Kidney tubule cell (primary cell): ENCODE measurements around the gene GJC3.
A peak's percentile ranks its signal among the peaks of the same experiment; 100 is the strongest.
"Not testable (repeated sequence)": the region's sequence is repeated elsewhere in the genome, so short reads cannot be mapped to it uniquely, and the experiment has no call there.

ENCODE experiments used
- DNase-seq: peaks from one replicate; pipeline ENCODE4 v3.0.0-alpha.2; 2018; ENCODE audit warnings: low spot score

The GJC3 gene, protein sequence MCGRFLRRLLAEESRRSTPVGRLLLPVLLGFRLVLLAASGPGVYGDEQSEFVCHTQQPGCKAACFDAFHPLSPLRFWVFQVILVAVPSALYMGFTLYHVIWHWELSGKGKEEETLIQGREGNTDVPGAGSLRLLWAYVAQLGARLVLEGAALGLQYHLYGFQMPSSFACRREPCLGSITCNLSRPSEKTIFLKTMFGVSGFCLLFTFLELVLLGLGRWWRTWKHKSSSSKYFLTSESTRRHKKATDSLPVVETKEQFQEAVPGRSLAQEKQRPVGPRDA

DNA sequence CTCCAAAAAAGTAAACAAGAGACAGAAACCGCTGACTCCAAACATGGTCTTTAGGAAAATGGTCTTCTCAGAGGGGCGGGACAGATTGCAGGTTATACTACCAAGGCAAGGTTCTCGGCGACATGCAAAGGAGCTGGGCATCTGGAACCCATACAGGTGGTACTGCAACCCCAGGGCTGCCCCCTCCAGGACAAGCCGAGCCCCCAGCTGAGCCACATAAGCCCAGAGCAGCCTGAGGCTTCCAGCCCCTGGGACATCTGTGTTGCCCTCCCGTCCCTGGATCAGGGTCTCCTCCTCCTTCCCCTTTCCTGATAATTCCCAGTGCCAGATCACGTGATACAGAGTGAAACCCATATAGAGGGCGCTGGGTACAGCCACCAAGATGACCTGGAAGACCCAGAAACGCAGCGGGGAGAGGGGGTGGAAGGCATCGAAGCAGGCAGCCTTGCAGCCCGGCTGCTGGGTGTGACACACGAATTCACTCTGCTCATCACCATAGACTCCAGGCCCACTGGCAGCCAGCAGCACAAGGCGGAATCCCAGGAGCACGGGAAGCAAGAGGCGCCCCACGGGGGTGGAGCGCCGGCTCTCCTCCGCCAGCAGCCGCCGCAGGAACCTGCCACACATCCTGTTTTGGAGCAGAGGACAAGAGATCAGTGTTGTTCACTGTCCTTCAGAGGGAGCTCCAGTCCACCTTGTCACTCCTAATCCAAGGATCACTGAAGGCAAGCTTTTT lies at the start of gene GJC3:
TSS of gene GJC3 (minus strand) at position 627 of the 736 bp plus-strand sequence. CDS start at position 627, 0 bp downstream.
- peak; percentile 74 for DNase-seq

DNA sequence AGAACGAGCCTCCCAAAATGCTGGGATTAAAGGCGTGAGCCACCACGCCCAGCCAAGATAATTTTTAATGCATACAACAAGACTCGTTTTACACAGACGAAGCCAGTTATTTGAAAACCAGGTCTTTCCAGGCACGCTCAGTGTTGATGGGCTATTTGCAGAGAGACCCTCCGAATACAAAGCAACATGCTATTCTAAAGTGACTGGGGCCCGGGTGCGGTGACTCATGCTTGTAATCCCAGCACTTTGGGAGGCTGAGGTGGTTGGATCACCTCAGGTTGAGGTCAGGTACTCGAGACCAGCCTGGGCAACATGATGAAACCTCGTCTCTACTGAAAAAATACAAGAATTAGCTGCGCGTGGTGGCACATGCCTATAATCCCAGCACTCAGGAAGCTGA lies 47.2 kb upstream of the GJC3 start:
- no peak for DNase-seq

DNA sequence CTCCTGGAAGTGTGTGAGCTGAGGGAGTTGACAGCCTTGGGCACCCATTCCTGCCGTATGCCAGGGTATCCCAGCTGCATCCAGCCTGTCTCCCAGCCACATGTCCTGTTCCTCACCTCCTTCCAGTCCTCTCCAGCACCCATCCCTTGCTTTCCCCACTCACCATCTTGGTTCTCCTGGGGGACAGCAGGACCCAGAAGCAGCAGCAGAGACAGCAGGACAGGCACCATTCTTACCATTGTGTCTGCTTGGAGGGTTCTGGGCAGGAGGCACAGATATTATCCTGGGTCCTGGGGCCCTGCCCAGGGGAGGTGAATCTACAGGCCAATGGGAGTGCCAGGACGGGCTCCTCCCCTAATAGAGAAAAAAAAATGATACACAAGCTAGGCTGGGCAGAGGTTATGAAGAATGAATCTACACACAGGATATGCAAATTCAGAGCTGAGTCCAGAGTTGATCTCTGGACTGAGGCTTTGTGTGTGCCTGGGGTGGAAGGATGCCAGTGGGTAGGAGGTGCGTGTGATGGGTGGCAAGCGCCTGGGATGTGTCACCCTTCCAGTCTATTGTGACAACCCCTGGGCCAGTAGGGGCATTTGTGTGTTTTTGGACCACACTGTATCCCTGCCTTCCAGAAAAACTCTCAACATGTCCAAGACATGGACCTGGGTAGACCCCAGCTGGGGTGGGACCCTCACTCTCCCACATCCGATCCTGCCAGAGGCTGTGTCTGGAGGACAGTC lies 46.5 kb upstream of the GJC3 start, which contains the start of gene AZGP1:
TSS of gene AZGP1 (minus strand) at position 250 of the 740 bp plus-strand sequence. CDS start at position 239, 11 bp downstream.
- peak; percentile 57 for DNase-seq

DNA sequence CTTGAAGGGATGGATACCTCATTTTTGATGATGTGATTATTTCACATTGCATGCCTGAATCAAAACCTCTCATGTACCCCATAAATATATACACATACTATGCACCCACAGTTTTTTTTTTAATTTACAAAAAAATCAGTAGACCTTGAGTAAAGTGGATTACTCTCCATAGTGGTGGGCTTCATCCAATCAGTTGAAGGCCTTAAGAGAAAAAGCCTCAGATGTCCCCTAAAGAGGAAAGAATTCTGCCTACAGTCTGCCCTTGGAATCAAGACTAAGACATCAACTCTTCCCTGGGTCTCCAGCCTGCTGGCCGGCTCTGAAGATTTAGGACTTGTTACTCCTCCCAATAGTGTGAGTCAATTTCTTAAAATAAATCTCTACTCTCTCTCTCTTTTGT lies 45.3 kb upstream of the GJC3 start:
- no peak for DNase-seq

DNA sequence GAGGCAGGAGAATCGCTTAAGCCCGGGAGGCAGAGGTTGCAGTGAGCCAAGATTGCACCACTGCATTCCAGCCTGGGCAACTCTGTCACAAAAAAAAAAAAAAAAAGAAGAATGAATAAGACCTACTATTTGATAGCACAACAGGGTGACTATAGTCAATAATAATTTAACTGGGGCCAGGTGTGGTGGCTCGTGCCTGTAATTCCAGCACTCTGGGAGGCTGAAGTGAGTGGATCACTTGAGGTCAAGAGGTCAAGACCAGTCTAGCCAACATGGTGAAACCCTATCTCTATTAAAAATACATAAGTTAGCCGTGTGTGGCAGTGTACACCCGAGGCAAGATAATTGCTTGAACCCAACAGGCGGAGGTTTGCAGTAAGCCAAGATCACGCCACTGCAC lies 44.4 kb upstream of the GJC3 start:
- peak; percentile 4 for DNase-seq

DNA sequence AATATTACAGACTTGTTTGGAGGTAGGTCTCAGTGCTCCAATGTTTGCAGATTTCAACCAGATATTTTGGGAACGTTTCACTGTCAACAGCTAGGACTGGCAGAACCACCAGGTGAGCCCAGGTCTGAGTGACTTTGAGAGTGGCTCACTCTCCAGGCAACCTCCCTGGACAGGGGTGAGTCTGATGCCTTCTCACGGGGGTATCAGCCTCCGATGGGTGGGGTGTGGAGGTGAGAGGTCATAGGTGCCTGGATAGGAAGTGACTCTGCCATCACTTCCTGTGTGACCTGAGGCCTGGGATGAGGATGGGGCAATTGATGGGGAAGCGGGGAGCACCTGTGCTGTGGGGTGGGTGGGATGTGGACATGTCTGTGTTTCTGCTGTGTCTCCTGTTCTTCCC lies 41.8 kb upstream of the GJC3 start:
- DNase-seq: no peak

DNA sequence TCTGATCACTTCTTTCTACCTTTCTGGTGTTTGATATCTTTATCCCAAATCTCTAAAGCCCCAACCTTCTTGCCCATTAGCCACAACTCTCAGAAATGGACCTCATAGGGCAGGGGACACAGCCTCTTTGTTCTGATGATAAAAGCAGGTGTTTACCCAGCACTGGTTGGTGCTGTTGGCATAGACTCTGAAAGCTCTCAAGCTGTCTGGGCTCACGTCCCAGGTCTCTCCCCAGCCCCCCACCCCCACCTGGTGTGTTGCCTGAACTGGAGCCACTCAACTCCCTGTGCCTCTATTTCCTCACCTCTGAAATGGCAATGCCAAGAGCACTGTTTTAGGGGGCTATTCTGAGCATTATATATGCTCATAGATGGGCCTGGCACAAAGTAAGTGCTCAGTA lies 40.4 kb upstream of the GJC3 start:
- not testable (repeated sequence) for DNase-seq

DNA sequence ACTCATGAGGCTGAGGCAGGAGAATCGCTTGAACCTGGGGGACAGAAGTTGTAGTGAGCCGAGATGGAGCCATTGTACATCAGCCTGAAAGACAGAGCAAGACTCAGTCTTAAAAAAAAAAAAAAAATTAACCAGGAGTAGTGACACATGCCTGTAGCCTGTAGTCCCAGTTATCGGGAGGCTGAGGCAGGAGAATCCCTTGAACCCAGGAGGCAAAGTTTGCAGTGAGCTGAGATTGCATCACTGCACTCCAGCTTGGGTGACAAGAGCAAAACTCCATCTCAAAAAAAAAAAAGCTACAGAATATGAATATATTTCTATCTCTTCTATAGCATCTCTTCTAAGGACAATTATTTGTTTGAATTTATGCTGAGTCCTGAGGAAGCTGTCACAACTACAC lies 39.9 kb upstream of the GJC3 start:
- DNase-seq: no peak

DNA sequence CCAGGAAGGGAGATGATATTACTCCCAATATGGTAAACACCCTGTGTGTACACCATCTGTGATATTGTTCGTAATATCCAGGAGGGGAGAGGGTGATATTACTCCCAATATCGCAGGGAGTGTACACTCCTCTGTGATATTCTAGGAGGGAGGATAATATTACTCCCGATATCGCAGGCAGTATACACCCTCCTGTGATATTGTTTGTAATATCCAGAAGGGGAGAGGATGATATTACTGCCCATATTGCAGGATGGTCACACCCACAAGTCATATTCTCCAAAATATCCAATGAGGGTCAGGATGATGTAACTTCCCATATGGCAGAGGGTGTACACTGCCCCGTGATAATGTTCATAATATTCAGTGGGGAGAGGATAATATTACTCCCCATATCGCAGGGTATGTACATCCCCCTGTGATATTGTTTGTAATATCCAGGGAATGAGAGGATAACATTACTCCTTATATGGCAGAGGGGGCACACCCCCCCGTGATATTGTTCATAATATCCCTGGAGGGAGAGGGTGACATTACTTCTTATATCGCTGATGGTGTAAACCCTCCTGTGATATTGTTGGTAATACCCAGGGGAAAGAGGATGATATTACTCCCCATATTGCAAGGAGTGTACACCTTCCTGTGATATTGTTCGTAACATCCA lies 29.3 kb upstream of the GJC3 start:
- DNase-seq: no peak

DNA sequence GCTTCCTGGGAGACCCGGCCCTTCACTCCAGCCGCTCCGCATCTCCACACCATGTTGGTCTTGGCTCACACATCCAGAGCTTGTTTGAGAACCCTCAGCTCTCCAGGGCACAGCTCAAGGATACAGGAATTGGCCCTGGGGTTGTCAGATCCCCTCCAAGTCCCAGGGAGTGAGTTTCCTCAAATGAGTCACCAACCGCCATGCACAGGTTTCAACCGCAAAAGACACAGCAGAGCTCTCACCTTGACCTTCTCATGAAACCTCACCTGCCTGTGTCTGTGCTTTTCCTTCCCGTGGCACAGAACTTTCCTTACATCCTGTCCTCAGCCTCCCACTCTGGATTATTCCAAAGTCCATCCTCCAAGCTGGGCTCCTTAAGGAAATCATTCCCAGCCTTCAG lies 25.8 kb upstream of the GJC3 start:
- peak; percentile 62 for DNase-seq

DNA sequence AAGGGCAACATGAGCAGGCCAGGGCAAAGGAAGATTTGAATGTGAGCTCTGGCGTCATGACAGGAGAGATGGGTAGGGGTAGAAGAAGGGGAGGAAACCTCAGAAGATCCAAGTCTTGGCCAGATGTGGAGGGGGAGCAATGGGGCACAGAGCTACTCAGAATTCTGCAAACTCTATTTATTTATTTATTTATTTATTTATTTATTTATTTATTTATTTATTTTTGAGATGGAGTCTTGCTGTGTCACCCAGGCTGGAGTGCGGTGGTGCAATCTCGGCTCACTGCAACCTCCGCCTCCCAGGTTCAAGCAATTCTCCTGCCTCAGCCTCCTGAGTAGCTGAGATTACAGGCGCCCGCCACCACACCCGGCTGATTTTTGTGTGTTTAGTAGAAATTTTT lies 25.2 kb upstream of the GJC3 start:
- DNase-seq: not testable (repeated sequence)

DNA sequence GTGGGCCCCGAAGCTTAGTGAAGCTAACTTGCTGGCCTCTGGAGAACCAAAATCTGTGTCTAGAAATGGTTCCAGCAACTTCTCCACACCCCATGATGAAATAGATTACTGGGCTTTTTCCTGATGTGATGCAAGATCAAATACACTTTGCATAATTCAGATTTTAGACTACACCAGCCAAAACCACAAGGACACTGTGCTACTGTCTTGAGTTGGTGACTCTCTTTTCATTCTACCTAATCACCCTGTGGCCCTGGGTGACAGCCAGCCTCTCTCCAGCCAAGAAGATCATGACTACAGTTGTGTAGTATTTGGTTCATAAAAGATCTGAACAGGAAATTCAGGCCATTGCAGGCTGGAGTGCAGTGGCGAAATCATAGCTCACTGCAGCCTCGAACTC lies 24.2 kb upstream of the GJC3 start:
- peak; percentile 33 for DNase-seq

DNA sequence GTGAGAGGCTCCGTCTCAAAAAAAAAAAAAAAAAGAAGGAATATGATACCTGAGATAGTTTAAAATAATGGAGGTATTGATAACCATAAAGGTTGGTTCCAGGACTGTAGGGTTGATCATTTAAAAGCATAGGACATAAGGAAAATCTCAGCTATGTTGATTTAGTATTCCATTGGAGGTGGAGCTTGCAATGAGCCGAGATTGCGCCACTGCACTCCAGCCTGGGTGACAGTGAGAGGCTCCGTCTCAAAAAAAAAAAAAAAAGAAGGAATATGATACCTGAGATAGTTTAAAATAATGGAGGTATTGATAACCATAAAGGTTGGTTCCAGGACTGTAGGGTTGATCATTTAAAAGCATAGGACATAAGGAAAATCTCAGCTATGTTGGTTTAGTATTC lies 23.2 kb upstream of the GJC3 start:
- not testable (repeated sequence) for DNase-seq

DNA sequence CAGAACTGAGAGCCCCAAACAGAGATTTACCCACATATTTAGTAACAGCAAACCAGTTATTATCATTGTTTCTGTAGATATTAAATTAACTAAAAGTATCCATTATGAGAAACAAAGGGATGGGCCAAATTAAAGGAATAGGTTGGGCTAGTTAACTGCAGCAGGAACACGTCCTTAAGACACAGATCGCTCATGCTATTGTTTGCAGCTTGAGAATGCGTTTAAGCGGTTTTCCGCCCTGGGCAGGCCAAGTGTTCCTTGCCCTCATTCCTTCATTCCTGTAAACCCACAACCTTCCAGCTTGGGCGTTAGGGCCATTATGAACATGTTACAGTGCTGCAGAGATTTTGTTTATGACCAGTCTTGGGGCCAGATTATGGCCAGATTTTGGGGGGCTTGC lies 21.4 kb upstream of the GJC3 start:
- DNase-seq: not testable (repeated sequence)

DNA sequence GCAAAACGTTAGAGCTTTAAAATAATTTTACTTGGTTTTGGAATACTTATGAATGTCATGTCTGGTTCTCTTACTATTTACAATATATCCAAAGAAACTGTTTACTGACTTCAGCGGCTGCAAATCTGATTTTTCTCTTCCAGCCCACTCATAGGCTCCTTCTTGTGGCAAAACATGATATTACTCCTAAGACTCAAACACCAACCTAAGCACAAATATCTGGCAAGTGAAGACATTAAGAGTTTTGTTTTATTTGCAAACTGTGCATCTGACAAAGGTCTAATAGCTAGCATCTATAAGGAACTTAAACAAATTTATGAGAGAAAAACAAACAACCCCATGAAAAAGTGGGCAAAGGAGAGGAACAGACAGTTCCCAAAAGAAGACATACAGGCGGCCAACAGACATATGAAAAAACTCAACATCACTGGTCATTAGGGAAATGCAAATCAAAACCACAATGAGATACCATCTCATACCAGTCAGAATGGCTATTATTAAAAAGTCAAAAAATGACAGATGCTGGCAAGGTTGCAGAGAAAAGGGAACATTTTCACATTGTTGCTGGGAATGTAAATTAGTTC lies 20.3 kb upstream of the GJC3 start:
- no peak for DNase-seq

DNA sequence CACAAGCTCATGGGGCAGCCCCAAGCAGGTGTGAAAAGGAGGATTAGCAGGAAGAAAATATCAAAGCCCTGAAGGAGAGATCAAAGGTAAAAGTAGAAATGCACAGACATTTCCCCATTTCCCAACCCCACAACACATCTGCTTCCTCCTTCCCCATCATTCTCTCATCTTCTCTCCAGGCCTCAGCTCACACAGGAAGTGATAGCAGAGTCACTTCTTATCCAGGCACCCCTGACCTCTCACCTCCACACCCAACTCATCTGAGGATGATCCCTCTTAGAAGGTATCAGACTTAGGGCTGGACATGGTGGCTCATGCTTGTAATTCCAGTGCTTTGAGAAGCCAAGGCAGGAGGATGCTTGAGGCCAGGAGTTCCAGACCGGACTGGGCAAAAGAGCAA lies 18.2 kb upstream of the GJC3 start:
- DNase-seq: no peak

DNA sequence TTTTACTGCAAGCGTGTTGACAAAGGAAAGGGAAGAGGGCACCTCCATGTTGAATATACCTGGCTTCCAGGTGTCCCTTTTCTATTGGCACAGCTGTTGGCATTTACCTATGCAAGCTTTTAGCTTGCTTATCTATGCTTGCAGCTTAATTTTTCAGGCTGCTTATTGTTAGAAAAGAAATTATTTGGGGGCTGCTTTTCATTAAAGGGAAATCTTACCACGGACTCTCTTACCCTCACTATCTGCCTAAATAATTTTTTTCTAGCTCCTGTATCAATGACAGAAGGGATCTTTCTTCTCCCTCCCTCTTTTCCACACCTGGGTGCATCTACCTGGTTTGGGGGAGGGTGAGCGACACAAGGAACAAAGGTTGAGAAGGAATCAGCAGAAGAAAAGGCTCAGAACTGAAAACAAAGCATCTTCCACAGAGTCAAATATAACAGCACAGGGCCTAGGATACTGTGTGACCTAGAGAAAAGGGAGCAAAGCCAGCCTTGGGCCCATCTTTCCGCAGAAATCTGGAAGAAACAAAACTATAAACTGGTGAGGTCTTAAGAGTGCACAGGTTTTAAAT lies 15.2 kb upstream of the GJC3 start:
- no peak for DNase-seq

DNA sequence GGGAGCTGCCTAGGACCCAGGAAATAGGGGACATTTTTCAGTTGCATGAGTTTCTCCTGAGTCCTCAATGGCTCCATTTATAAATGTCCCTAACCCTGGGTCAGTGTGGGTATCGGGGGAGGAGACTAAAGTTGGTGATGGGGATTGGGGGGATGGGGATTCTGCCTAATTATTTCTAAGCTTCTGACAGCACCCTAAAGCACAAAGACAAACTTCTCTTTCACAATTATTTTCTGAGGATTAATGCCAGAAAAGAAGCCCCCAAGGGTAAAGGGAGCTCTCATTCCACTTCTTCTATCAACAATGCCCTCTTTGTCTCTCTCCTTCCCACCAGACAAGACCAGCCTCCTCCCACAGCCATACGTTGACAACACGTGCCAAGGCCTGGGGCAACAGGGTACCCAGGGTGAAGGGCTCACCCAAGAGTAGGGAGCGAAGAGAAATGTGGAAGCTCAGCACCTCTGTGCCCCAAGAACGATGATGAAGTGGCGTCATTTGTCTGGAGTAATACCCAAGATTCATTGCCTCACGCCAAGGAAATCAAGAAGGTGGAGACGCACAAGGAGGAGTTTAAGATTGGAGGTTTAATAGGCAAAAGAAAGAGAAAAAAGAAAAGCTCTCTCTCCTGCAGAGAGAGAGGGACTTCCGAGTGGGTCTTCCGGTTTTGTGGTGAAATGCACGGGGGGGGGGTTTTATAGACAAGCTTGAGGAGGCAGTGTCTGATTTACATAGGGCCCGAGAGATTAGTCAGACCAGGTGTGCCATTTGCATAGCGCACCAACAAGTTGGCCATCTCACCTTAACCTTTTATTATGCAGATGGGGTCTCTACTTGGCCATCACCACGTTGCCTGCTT lies 14.4 kb upstream of the GJC3 start:
- no peak for DNase-seq

DNA sequence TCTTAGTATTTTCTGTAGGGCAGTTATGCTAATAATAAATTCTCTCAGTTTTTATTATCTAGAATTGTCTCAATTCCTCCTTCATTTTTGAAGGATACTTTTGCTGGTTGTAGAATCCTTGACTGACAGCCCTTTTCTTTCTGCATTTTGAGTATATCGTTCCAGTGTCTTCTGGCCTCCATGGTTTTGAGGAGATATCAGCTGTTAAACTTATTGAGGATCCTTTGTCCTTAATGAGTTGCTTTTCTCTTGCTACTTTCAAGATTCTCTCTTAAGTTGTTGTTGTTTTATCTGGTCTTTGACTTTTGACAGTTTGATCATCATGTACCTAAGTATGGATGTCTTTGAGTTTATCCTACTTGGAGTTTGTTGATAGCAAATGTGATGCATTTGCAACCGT lies 8.9 kb upstream of the GJC3 start:
- DNase-seq: no peak

DNA sequence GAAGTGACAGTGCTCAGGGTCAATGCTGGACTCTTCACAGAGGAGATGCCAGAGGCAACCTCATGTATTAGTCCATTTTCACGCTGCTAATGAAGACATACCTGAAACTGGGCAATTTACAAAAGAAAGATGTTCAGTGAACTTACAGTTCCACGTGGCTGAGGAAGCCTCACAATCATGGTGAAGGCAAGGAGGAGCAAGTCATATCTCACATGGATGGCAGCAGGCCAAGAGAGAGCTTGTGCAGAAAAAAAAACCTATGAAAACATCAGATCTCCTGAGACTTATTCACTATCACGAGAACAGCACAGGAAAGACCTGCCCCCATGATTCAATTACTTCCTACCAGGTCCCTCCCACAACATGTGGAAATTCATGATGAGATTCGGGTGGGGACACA lies 5.6 kb upstream of the GJC3 start:
- not testable (repeated sequence) for DNase-seq

DNA sequence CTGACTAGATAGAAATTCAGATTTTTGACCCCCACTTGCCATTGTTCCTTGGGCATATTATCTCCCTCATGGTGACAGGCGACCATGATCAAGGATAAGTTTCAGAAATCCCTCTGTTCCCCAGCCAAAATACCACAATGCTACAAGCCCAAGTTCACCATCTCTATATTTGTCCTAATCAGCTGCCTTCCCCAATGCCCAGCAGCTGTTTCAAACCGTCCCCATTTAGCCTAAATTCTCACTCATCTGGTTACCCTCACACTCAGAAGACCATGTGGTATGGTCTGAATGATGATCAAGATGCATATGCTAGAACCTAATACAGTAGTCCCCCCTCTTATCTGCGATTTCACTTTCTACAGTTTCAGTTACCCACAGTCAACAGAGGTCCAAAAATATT lies 956 bp upstream of the GJC3 start:
- no peak for DNase-seq
